Omental fat pad (tissue), 4 donors: ENCODE data around the gene SLC38A5. TPM values are rescaled to one million over a fixed set of nuclear protein-coding genes. Genes with fewer than 3 reads are reported as not detected.

Experiments used
- ATAC-seq: fragments of 150-250 bp; one replicate; pipeline ENCODE4 v1.9.1; 2016; ENCODE audit warnings: mild to moderate bottlenecking, moderate library complexity; ENCODE audit not compliant: low FRiP score
- DNase-seq: peaks from one replicate; pipeline ENCODE4 v3.0.0-alpha.2; 2019; ENCODE audit warnings: low spot score
- total RNA-seq, 4 donors: library from RNA; depleted of rRNA; stranded (reverse); fragments of >200 nt; gene quantifications; one replicate each; pipeline ENCODE4 v1.1.0, GENCODE V29; 2016
- TF ChIP-seq, protein P1 (sequence below), 3 donors: fragments of 450-650 bp; IDR thresholded peaks; one replicate each; pipeline ENCODE4 v1.5.1; 2016 to 2017; ENCODE audit warnings: antibody characterized with exemption in 3 of 3, mild to moderate bottlenecking in 3 of 3, moderate library complexity in 2 of 3

SLC38A5 gene
- total RNA-seq, 4 donors from 2014 or later, result 2.8 to 11.9 (median 9.6) TPM

DNA sequence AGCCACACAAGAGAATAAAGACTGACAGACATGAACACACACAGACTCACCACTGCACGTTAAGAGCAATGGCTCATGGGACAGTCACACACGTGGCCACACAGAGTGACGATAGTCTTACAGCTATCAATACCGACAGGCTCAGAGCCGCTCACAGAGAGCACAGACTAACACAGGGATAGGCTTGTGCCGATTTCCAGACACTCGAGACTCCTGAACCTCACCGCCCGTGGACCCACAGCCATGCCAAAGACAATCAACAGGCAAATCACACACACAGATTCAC lies 716 bp upstream of the SLC38A5 start:
- TF ChIP-seq, protein P1, sequence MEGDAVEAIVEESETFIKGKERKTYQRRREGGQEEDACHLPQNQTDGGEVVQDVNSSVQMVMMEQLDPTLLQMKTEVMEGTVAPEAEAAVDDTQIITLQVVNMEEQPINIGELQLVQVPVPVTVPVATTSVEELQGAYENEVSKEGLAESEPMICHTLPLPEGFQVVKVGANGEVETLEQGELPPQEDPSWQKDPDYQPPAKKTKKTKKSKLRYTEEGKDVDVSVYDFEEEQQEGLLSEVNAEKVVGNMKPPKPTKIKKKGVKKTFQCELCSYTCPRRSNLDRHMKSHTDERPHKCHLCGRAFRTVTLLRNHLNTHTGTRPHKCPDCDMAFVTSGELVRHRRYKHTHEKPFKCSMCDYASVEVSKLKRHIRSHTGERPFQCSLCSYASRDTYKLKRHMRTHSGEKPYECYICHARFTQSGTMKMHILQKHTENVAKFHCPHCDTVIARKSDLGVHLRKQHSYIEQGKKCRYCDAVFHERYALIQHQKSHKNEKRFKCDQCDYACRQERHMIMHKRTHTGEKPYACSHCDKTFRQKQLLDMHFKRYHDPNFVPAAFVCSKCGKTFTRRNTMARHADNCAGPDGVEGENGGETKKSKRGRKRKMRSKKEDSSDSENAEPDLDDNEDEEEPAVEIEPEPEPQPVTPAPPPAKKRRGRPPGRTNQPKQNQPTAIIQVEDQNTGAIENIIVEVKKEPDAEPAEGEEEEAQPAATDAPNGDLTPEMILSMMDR (IDR thresholded peaks at IDR 0.05), result no peak
- DNase-seq (no peak), ATAC-seq (no peak)

DNA sequence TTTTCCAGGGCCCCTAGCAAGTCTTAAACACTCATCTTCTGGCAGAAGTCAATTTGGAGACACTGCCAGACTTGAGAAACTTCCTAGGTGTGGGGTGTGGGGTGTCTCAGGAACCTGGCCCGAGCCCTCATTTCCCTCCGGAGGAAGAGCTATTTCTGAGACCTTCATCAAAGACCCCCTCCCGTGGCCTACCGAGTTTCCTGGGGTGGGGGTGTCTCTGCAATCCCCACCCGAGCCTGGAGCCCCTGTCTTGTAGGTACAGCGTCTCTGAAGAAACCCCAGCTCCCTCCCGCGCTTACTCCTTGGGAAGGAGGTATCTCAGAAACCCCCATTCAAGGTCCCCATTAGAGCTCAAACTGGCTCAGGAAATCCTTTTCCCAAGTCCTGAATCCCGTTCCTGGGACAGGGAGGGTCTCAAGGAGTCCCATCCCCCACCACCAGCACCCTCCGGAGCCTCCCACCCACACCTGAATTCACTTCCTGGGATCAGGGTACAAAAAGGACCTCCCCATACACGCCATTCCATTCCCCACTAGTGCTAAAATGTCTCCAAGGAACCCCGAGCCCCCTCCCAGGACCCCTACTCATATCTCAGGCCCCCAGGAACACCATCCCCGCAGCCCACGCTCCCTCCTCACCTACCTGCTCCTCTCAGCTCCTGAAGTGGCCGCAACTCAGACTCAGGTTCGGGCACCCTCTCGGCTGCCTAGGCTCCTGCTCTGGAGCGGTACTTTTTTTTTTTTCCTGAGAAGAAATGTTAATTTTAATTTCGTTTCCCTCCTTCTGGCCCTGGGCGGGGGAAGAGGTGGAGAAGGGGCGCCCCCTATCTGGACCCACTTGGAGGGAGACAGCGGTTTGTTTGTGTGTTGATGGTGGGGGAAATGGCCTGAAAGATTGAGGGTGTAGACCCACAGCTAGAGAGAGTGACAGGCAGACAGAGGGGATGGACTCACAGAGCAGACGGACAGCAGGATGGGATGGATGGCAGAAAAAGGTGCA lies 1.1 kb downstream of the SLC38A5 start:
- no peak for DNase-seq
- no peak for ATAC-seq
- TF ChIP-seq, protein P1 (IDR thresholded peaks at IDR 0.05), result no peak

DNA sequence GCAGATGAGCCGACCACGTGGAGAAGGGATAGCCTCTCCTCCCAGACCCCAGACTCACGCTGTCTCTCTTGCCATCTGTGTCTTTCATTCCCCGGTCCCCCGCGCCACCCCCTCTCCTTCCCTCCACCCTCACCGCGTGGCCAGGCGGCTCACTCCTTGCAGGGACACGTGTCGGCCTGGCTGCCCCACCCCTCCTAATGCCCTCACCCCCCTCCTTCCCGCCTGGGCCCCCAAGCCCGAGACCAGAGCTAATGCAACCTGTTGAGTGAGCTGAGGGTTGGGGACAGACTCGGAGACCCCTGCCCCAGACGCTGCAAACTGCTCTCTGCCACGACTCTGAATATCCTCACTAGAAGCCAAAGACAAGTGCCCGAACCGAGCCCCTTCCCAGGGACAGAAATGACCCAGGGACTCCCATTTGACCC lies 1.8 kb downstream of the SLC38A5 start:
- ATAC-seq (no peak), DNase-seq (no peak)
- TF ChIP-seq, protein P1 (IDR thresholded peaks at IDR 0.05), result no peak

DNA sequence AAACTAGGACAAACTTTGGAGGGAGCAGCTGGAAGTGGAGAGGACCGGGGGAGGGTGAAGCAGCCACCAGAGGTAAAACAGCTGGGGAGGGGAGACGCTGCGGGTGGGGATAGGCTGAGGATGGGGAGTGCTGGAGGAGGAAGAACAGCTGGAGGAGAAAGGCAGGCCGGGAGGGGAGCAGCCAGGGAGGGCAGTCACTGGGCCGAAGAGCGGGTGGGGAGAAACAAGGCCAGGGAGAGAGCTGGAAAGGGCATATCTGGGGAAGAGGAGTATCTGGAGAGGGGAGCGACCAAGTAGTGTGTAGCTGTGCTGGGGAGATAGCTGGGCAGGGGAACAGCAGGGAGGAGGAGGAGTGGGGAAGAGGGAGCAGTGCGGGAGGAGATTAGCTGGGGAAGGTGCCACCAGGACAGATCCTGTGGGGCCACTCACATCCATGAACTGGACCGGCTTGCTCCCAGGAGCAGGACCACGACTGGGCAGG lies 2.7 kb downstream of the SLC38A5 start:
- ATAC-seq, result no peak
- no peak for DNase-seq
- TF ChIP-seq, protein P1 (IDR thresholded peaks at IDR 0.05), result no peak

DNA sequence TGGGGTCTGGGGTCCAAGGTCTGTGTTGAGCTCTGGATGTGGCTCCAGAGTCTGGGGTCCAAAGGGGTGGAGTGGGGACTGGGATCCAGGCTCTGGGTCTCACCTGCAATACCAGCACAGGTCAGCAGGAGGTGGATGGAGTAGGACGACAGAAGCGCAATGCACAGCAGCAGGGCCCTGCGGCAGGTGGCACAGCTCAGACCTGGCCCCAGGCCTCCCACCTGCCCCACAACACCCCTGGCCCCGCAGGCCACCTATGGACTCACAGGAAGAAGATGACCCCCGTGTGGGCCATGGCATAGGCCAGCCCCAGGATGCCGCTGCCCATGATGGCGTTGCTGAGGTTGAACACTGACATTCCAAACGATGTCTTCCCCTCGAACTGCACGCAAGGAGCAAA lies 3.4 kb downstream of the SLC38A5 start:
- TF ChIP-seq, protein P1 (IDR thresholded peaks at IDR 0.05), result no peak
- no peak for DNase-seq
- no peak for ATAC-seq

DNA sequence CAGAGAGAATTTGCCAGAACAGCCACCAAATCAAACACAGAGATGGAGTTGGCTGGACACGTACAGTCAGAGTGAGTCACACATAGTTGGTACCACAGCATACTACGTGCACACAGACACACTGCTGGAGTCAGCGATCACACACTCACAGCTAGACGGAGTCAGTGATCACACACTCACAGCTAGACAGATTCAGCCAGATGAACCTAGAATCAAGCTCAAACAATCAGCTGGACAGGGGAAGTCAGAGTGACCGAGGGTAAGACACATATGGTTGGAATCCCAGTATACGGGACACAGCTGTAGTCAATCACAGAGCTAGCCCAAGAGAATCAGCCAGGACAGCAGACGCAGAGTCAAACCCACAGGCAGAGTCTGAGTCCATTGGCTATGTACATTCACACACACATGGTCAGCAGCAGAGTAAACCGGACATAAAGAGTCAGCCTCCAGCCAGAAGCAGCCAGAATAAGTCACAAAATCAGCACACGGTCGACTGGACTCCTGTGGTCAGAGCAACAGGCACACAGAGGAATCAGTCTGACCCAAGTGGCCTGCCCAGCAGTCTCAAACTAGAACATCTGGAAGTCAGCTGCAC lies 4.6 kb downstream of the SLC38A5 start:
- ATAC-seq (no peak), DNase-seq (no peak)
- TF ChIP-seq, protein P1 (IDR thresholded peaks at IDR 0.05), result no peak
